HL-60 (cell line): ENCODE data around the gene CTIF.

ENCODE experiments used
- DNase-seq, 2 experiments: peaks; one replicate each; pipeline ENCODE4 v3.0.0-alpha.2; 2010 to 2020; ENCODE audit warnings: low read depth in 1 of 2, low spot score in 1 of 2
- H3K27ac ChIP-seq: fragments of 250-450 bp; sonication (Bioruptor Pico); replicated peaks from 2 replicates; pipeline ENCODE4 v1.5.1; 2020; ENCODE audit warnings: mild to moderate bottlenecking, moderate library complexity
- H3K27me3 ChIP-seq: fragments of 250-450 bp; sonication (Bioruptor Pico); 2 replicates; pipeline ENCODE4 v1.5.1; 2021; ENCODE audit warnings: mild to moderate bottlenecking, moderate library complexity; ENCODE audit not compliant: insufficient read depth, poor library complexity, severe bottlenecking
- H3K4me3 ChIP-seq: replicated peaks from 2 replicates; pipeline ENCODE4 v1.5.1; 2011; ENCODE audit warnings: mild to moderate bottlenecking, control low read depth, low read length; ENCODE audit not compliant: insufficient read depth
- GABPA ChIP-seq: IDR thresholded peaks from 2 replicates; pipeline ENCODE4 v1.6.1; 2012; ENCODE audit warnings: low read depth
- POLR2AphosphoS5 ChIP-seq: IDR thresholded peaks from 2 replicates; pipeline ENCODE4 v1.6.1; 2012; ENCODE audit warnings: low read depth
- SPI1 ChIP-seq: IDR thresholded peaks from 2 replicates; pipeline ENCODE4 v1.6.1; 2012; ENCODE audit warnings: low read depth, mild to moderate bottlenecking, borderline replicate concordance
- TF ChIP-seq, protein P1 (sequence below): IDR thresholded peaks from one replicate; pipeline ENCODE4 v1.5.1; 2011; ENCODE audit warnings: low read length, control low read depth, inconsistent platforms; ENCODE audit not compliant: insufficient read depth
- TF ChIP-seq, protein P2 (sequence below): IDR thresholded peaks from 2 replicates; pipeline ENCODE4 v1.6.1; 2012; ENCODE audit warnings: low read depth; ENCODE audit not compliant: insufficient replicate concordance

The CTIF gene

DNA sequence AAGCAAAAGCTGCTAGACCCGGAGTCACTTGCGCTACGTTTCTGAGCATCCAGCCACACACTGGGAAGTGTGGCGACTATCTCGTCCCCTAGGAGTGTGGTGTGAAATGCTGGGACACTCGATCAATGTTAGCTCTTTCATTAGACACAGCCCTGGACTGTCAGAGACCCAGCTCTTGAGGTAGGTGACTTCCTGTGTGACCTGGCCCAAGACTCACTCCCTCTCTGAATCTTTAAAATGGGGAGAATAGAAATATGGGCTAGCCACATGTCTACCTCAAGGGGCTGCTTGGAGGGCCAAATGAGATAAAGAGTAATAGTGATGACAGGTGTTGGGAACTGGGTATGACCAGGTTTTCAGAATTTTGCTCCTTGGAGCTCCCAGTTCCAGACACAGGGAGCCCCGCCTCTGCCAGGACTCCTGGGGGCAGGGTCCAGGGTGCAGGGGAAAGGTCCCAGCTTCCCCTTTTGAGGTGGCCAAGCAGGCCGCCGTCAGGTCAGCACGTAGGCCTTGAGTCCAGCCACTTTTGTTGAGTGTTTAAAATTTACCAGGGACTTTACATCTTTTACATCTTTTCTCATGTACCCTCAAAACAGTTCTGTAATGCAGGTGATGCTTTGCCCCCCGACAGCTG lies 36.0 kb downstream of the CTIF start:
- H3K4me3 ChIP-seq = no peak overlapping the region
- TF ChIP-seq, protein P1, sequence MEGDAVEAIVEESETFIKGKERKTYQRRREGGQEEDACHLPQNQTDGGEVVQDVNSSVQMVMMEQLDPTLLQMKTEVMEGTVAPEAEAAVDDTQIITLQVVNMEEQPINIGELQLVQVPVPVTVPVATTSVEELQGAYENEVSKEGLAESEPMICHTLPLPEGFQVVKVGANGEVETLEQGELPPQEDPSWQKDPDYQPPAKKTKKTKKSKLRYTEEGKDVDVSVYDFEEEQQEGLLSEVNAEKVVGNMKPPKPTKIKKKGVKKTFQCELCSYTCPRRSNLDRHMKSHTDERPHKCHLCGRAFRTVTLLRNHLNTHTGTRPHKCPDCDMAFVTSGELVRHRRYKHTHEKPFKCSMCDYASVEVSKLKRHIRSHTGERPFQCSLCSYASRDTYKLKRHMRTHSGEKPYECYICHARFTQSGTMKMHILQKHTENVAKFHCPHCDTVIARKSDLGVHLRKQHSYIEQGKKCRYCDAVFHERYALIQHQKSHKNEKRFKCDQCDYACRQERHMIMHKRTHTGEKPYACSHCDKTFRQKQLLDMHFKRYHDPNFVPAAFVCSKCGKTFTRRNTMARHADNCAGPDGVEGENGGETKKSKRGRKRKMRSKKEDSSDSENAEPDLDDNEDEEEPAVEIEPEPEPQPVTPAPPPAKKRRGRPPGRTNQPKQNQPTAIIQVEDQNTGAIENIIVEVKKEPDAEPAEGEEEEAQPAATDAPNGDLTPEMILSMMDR = no peak
- TF ChIP-seq POLR2AphosphoS5 = no peak
- no peak for TF ChIP-seq GABPA
- TF ChIP-seq, protein P2, sequence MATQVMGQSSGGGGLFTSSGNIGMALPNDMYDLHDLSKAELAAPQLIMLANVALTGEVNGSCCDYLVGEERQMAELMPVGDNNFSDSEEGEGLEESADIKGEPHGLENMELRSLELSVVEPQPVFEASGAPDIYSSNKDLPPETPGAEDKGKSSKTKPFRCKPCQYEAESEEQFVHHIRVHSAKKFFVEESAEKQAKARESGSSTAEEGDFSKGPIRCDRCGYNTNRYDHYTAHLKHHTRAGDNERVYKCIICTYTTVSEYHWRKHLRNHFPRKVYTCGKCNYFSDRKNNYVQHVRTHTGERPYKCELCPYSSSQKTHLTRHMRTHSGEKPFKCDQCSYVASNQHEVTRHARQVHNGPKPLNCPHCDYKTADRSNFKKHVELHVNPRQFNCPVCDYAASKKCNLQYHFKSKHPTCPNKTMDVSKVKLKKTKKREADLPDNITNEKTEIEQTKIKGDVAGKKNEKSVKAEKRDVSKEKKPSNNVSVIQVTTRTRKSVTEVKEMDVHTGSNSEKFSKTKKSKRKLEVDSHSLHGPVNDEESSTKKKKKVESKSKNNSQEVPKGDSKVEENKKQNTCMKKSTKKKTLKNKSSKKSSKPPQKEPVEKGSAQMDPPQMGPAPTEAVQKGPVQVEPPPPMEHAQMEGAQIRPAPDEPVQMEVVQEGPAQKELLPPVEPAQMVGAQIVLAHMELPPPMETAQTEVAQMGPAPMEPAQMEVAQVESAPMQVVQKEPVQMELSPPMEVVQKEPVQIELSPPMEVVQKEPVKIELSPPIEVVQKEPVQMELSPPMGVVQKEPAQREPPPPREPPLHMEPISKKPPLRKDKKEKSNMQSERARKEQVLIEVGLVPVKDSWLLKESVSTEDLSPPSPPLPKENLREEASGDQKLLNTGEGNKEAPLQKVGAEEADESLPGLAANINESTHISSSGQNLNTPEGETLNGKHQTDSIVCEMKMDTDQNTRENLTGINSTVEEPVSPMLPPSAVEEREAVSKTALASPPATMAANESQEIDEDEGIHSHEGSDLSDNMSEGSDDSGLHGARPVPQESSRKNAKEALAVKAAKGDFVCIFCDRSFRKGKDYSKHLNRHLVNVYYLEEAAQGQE = no peak
- no peak for TF ChIP-seq SPI1
- H3K27me3 ChIP-seq = no peaks in the 10 kb centered on the region
- DNase-seq = no peak
- H3K27ac ChIP-seq = no peak overlapping the region

DNA sequence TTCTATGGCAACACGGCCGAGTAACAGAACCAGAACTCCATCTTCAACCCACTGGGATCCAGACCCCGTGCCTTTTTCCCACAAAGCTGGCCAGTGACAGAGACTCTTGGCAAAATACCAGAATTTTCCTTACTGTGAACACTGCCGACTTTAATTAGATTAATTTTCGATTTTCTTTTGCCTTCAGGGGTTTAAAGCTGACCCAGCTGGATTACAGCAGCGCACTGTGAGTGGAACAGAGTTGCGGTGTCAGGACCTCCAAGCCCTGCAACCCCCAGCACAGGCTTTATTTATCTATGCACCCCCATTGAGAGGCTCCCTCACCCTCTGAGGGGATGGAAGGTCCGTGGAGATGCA lies 36.4 kb downstream of the CTIF start:
- TF ChIP-seq GABPA = no peak
- TF ChIP-seq, protein P1 = no peak
- no peak for TF ChIP-seq SPI1
- no peak for TF ChIP-seq POLR2AphosphoS5
- TF ChIP-seq, protein P2 = no peak
- H3K27me3 ChIP-seq = no peaks in the 10 kb centered on the region
- H3K27ac ChIP-seq = no peak overlapping the region
- H3K4me3 ChIP-seq = no peak overlapping the region
- DNase-seq = no peak

DNA sequence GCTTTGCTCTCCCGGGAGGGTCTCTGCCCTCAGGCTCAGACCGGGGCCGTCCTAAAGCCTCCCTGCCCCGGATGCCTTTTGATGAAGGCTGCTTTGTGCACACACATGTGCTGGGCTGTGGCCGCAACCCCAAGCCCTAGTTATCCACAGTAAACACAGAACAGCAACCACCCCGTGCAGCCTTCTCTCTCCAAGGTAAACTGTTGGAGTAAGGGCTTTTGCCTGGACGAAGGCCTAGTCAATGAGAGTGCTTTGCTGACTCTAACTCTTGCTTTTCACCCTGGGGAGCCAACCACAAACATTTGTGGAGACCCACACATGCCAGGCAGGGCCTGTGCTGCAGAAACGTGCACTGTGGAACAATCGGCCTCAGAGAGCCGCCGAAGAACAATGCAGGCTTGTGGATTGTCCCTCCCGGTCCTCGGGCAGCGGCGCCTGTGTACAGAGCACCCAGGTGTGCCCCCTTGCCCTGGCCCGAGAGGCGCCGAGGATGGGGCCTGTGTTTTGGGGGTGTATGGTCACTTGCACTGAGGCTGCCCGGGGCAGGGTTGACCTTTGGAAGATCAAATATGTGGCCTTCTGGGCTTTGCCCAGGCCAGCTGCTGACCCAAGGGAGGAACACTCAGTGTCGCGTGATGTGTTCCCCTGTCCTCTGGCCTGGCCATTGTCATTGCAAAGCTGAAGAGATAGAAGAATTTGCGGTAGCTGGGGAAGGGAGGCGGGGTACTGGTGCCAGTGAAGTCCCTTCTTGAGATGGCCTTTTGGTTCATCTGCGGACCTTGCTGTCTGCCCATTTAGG lies 37.0 kb downstream of the CTIF start:
- Histone ChIP-seq H3K4me3 (no peak overlapping the region), H3K27ac (no peak overlapping the region), H3K27me3 (no peaks in the 10 kb centered on the region)
- TF ChIP-seq GABPA = no peak
- TF ChIP-seq, protein P1 = no peak
- TF ChIP-seq, protein P2 = no peak
- no peak for TF ChIP-seq POLR2AphosphoS5
- DNase-seq = no peak
